GM13976 (cell line): Measurements from ENCODE around the gene OCSTAMP.
A peak's percentile ranks its signal among the peaks of the same experiment; 100 is the strongest.

Source experiments
- DNase-seq: peaks from one replicate; pipeline ENCODE4 v3.0.0; 2012; ENCODE audit warnings: low spot score
- CTCF ChIP-seq: IDR thresholded peaks from 2 replicates; pipeline ENCODE4 v1.5.1; 2012; ENCODE audit warnings: borderline replicate concordance, mild to moderate bottlenecking; ENCODE audit not compliant: insufficient read depth; ENCODE audit errors: extremely low read depth, missing control alignments, control extremely low read depth
- in situ Hi-C: fragments of 300-500 bp; cut with MboI; formaldehyde crosslinking; loops from one replicate; pipeline ENCODE4 v1.12.0; 2022; ENCODE audit warnings: low sequenced_read_pairs, mixed read lengths, inconsistent platforms; ENCODE audit not compliant: unreplicated experiment

Gene OCSTAMP

DNA sequence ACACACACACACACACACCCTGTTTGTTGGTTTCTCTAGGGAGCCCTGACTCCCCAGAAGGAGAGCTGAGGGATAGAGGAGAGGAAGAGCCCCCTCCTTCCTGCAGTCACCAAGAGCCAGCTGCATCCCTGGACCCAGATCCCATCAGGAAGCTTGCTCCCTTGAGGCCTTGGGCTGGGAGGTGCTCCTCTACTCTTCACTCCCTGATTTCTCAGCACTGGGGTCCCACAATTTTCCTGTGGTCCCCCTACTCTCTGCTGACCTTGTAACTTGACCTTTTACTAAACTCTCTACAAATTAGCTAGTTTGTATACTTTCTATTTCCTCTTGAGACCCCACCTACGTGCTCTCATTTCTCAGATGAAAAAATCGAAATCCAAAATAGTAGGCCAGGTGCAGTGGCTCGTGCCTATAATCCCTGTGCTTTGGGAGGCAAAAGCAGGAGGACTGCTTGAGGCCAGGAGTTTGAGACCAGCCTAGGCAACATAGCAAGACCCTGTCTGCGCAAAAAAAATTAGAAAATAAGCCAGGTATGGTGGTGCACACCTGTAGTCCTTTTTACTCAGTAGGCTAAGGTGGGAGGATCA lies 5.0 kb upstream of the OCSTAMP start:
- DNase-seq = no peak
- in situ Hi-C loops = no loop called here
- no peak for TF ChIP-seq CTCF

DNA sequence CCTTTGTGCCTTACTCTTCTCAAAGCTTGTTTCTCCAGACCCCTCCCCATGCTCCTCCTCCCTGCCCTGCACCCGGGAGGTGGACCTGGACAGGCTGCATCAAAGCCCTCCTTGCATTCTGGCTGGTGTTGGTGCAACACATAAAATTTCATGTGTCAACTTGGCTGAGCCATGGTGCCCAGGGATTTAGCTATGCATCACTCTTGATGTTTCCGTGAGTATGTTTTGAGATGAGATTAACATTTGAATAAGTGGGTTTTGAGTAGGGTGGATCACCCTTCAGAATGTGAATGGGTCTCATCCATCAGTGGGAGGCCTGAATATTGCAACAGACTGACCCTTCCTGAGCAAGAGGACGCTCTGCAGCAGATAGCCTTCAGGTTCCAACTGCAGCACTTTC lies 4.4 kb upstream of the OCSTAMP start:
- no peak for DNase-seq
- TF ChIP-seq CTCF = no peak
- in situ Hi-C loops = no loop called here

DNA sequence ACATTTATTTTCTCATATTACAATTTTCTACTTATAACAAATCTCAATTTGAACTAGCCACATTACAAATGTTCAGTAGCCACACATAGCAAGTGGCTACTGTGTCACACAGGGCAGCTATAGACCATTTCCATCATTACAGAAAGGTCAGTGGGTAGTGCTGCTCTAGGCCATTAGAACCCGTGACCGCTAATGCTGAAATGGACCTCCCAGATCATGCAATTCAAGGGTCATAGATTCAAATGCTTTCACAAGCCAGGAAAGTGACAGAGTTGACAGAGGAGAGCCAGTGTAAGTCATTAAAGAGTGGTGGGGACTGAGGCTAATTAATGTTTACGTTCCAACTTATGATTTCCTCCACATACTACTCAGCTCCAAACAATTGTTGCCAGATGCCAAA lies 3.5 kb upstream of the OCSTAMP start:
- DNase-seq = no peak
- no peak for TF ChIP-seq CTCF
- in situ Hi-C loops = no loop called here

DNA sequence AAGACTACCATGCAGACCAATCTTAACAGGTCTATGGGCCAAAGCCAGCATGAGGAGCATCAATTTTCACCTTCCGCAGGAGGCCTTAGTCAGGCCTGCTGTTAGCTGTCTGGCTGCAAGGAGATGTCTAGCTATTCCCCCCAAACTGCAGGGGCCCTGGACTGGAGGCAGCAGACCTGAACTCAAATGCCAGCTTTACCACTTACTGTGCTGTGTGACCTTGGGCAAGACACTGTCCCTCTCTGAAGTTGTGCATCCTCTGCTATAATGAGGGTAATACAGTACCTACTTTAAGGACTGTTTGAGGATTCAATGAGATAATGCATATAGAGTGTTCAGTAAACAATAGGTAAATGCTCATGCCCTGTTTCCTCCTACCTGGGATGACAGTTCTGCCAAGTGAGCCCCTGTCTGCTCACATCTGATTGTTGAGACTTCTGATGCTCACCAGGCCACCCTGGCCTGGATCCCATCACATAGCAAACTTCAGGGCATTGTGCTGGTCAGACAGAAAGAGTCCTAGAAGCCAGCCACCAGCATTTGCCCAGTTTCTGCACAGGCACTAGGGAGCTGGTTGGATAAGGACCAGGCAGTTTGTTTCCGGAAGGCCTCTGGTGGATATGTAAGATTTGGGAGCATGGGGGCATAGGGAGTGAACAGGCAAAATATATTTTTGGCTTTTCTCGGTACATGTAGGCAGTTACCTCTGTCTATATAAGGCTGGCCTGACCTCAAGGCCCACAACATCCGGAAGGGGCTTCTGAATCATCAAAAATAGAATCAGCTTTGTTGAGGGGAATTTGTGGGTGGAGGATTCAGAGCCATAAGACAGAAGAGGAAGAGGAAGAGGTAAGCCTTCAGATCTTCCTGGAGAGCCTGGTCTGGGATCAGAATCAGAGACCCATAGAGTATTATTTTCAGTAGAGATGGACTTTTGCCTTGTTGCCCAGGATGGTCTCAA lies 2.3 kb upstream of the OCSTAMP start:
- DNase-seq = peak; percentile 74
- in situ Hi-C loops = no loop called here

GRCh38 chr20:46551522-46552381 lies 1.3 kb upstream of the OCSTAMP start:
- DNase-seq = peak; percentile 41
- TF ChIP-seq CTCF = no peak
- in situ Hi-C loops = no loop called here

More for the DNA sequence above, 2.3 kb upstream of the OCSTAMP start:
- no peak for TF ChIP-seq CTCF

- in situ Hi-C loops = no loop called here
- DNase-seq = no peak
- TF ChIP-seq CTCF = no peak
Measured at GRCh38 chr20:46549188-46549972, 1.1 kb downstream of the OCSTAMP start.
